Fibroblast of skin of left biceps (primary cell): ENCODE measurements around the gene TXNRD2.
"Not testable (repeated sequence)": the region's sequence is repeated elsewhere in the genome, so short reads cannot be mapped to it uniquely, and the experiment has no call there.

Source experiments
- DNase-seq, 2 experiments: peaks; one replicate each; pipeline ENCODE4 v3.0.0-alpha.2; 2013; ENCODE audit warnings: low read depth in 2 of 2

The TXNRD2 gene

GRCh38 chr22:19890502-19891316 lies 50.9 kb downstream of the TXNRD2 start:
- no peak for DNase-seq

GRCh38 chr22:19889951-19890350 lies 51.7 kb downstream of the TXNRD2 start:
- no peak for DNase-seq

- no peak for DNase-seq
Measured at GRCh38 chr22:19888131-19888746, 53.4 kb downstream of the TXNRD2 start.

GRCh38 chr22:19887256-19887985 lies 54.2 kb downstream of the TXNRD2 start:
- no peak for DNase-seq

GRCh38 chr22:19886605-19887255 lies 54.9 kb downstream of the TXNRD2 start:
- peak; percentile 83 to 85 for DNase-seq

- no peak for DNase-seq
Measured at GRCh38 chr22:19885841-19886592, 55.6 kb downstream of the TXNRD2 start.

- DNase-seq, result no peak
Measured at GRCh38 chr22:19884954-19885751, 56.5 kb downstream of the TXNRD2 start.

- DNase-seq, result no peak
Measured at GRCh38 chr22:19884161-19884953, 57.3 kb downstream of the TXNRD2 start.

GRCh38 chr22:19883446-19883845 lies 58.2 kb downstream of the TXNRD2 start:
- DNase-seq, result not testable (repeated sequence)

- DNase-seq, result no peak
Measured at GRCh38 chr22:19882446-19883381, 58.9 kb downstream of the TXNRD2 start.

GRCh38 chr22:19880786-19881569 lies 60.6 kb downstream of the TXNRD2 start:
- DNase-seq, result peak; percentile 92 to 94

- DNase-seq, result no peak
Measured at GRCh38 chr22:19879992-19880785, 61.4 kb downstream of the TXNRD2 start.

GRCh38 chr22:19879643-19879991 lies 62.0 kb downstream of the TXNRD2 start:
- no peak for DNase-seq

- DNase-seq, result no peak
Measured at GRCh38 chr22:19879246-19879570, 62.4 kb downstream of the TXNRD2 start.

GRCh38 chr22:19878461-19879245 lies 63.0 kb downstream of the TXNRD2 start:
- DNase-seq, result no peak

GRCh38 chr22:19877626-19878339 lies 63.8 kb downstream of the TXNRD2 start:
- no peak for DNase-seq
